ENCODE results near the gene CCDC93.

CCDC93 gene

GRCh38 chr2:117961201-117961600 lies 52.7 kb downstream of the CCDC93 start:
- Histone ChIP-seq H3K27me3 (replicated peaks in 2 of 5; ENCODE audit: control insufficient read depth in 4 of 5, insufficient read depth in 5 of 5, low read length in 4 of 5) (no peaks in the 10 kb centered on the region), H3K4me1 (ENCODE audit: control extremely low read depth in 1 of 4, control insufficient read depth in 4 of 4, insufficient read depth in 4 of 4, low read length in 3 of 4) (no peaks in the 10 kb centered on the region), H3K4me3 (ENCODE audit: control insufficient read depth in 1 of 7, extremely low read depth in 1 of 7, insufficient read depth in 4 of 7, low read depth in 2 of 7, low read length in 6 of 7) (no peak overlapping the region), H3K36me3 (ENCODE audit: control insufficient read depth in 4 of 4, insufficient read depth in 4 of 4, low read length in 3 of 4) (peaks cover 14 to 65% (median 35%) of the 10 kb centered on the region in 4 experiments), H3K27ac (ENCODE audit: insufficient read depth in 1 of 2, low read depth in 1 of 2, low read length in 2 of 2, poor library complexity in 1 of 2, severe bottlenecking in 2 of 2) (no peak overlapping the region), H3K9me3 (ENCODE audit: control extremely low read depth in 1 of 5, control insufficient read depth in 4 of 5, insufficient read depth in 2 of 5, low read depth in 1 of 5, low read length in 4 of 5) (no peaks in the 10 kb centered on the region)
- no peak for DNase-seq
- WGBS (ENCODE audit: insufficient coverage), result 100% methylated on average over 2 of the region's 3 CpGs
- CTCF ChIA-PET, result interaction anchor here (2.0 to 4.1 kb wide), 2 partner anchors 11 to 42 kb away, joined by 5 to 13 read pairs; no protein-coding TSS in a partner anchor
- POLR2A ChIA-PET, result no interaction called here

DNA sequence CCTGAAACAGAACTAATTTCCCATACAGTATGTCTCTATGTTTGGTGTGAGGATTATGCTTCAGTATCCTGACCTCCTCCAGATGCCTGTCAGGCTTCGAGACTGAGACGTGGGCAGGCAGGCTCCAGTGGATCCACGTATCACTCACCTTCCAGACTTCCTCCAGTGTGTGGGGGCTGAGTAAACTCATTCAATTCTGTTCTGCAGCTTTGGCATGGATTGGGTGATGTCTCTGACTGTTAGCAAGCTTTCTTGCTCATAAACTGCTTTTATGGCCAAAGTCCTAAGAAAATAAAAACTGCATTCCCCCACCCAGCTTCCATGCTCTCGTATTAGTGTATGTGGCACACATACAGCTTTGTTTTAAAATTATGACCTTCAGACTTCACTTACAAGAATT lies 53.6 kb downstream of the CCDC93 start:
- Histone ChIP-seq H3K27me3 (replicated peaks in 2 of 5; ENCODE audit: control insufficient read depth in 4 of 5, insufficient read depth in 5 of 5, low read length in 4 of 5) (no peaks in the 10 kb centered on the region), H3K36me3 (ENCODE audit: control insufficient read depth in 4 of 4, insufficient read depth in 4 of 4, low read length in 3 of 4) (peaks cover 14 to 69% (median 40%) of the 10 kb centered on the region in 4 experiments), H3K9me3 (ENCODE audit: control extremely low read depth in 1 of 5, control insufficient read depth in 4 of 5, insufficient read depth in 2 of 5, low read depth in 1 of 5, low read length in 4 of 5) (no peaks in the 10 kb centered on the region), H3K4me1 (ENCODE audit: control extremely low read depth in 1 of 4, control insufficient read depth in 4 of 4, insufficient read depth in 4 of 4, low read length in 3 of 4) (no peaks in the 10 kb centered on the region), H3K4me3 (ENCODE audit: control insufficient read depth in 1 of 7, extremely low read depth in 1 of 7, insufficient read depth in 4 of 7, low read depth in 2 of 7, low read length in 6 of 7) (no peak overlapping the region), H3K27ac (ENCODE audit: insufficient read depth in 1 of 2, low read depth in 1 of 2, low read length in 2 of 2, poor library complexity in 1 of 2, severe bottlenecking in 2 of 2) (no peak overlapping the region)
- ChIA-PET CTCF (interaction anchor here (4.1 kb wide), 1 partner anchor 43 kb away, joined by 13 read pairs; no protein-coding TSS in a partner anchor), POLR2A (interaction anchor here (0.5 kb wide), 1 partner anchor 1148 kb away, joined by 3 read pairs; no protein-coding TSS in a partner anchor)
- WGBS (ENCODE audit: insufficient coverage), result 100% methylated on average over 1 of the region's 4 CpGs
- DNase-seq, result no peak

GRCh38 chr2:117958186-117958585 lies 55.7 kb downstream of the CCDC93 start:
- DNase-seq, result no peak
- H3K36me3 ChIP-seq (ENCODE audit: control insufficient read depth in 4 of 4, insufficient read depth in 4 of 4, low read length in 3 of 4), result peaks cover 23 to 73% (median 48%) of the 10 kb centered on the region in 4 experiments
- POLR2A ChIA-PET, result no interaction called here

DNA sequence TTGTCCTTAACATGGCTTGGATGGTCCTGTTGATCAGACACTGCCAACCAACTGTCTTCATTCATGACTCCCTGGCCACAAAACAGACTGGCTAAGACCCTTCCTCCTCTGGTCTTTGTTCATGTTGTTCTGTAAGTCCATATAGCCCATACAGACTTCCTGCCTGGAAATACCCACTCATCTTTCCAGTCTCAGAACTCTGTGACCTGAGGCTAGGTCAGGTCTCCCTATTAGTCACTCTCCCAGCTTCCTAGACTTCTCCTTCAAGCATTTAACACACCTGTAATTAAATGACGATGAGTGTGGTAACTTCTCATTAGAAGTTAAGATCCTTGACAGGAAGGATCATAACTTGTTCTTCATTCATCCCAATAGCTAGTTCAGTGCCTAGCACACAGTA lies 56.3 kb downstream of the CCDC93 start:
- CTCF ChIA-PET, result no interaction called here
- no peaks in the 10 kb centered on the region for H3K9me3 ChIP-seq (ENCODE audit: control extremely low read depth in 1 of 5, control insufficient read depth in 4 of 5, insufficient read depth in 2 of 5, low read depth in 1 of 5, low read length in 4 of 5)
- POLR2A ChIA-PET, result no interaction called here
- no peak overlapping the region for H3K4me3 ChIP-seq (ENCODE audit: control insufficient read depth in 1 of 7, extremely low read depth in 1 of 7, insufficient read depth in 4 of 7, low read depth in 2 of 7, low read length in 6 of 7)
- H3K36me3 ChIP-seq (ENCODE audit: control insufficient read depth in 4 of 4, insufficient read depth in 4 of 4, low read length in 3 of 4), result peaks cover 23 to 78% (median 48%) of the 10 kb centered on the region in 4 experiments
- no peaks in the 10 kb centered on the region for H3K4me1 ChIP-seq (ENCODE audit: control extremely low read depth in 1 of 4, control insufficient read depth in 4 of 4, insufficient read depth in 4 of 4, low read length in 3 of 4)
- 100% methylated on average over 1 of the region's 1 CpG for WGBS (ENCODE audit: insufficient coverage)
- H3K27ac ChIP-seq (ENCODE audit: insufficient read depth in 1 of 2, low read depth in 1 of 2, low read length in 2 of 2, poor library complexity in 1 of 2, severe bottlenecking in 2 of 2), result no peak overlapping the region
- DNase-seq, result no peak
- H3K27me3 ChIP-seq (replicated peaks in 2 of 5; ENCODE audit: control insufficient read depth in 4 of 5, insufficient read depth in 5 of 5, low read length in 4 of 5), result no peaks in the 10 kb centered on the region

More at GRCh38 chr2:117958186-117958585, 55.7 kb downstream of the CCDC93 start:
- 100% methylated on average over 5 of the region's 5 CpGs for WGBS (ENCODE audit: insufficient coverage)
- Histone ChIP-seq H3K4me1 (ENCODE audit: control extremely low read depth in 1 of 4, control insufficient read depth in 4 of 4, insufficient read depth in 4 of 4, low read length in 3 of 4) (no peaks in the 10 kb centered on the region), H3K4me3 (ENCODE audit: control insufficient read depth in 1 of 7, extremely low read depth in 1 of 7, insufficient read depth in 4 of 7, low read depth in 2 of 7, low read length in 6 of 7) (no peak overlapping the region), H3K27ac (ENCODE audit: insufficient read depth in 1 of 2, low read depth in 1 of 2, low read length in 2 of 2, poor library complexity in 1 of 2, severe bottlenecking in 2 of 2) (no peak overlapping the region), H3K9me3 (ENCODE audit: control extremely low read depth in 1 of 5, control insufficient read depth in 4 of 5, insufficient read depth in 2 of 5, low read depth in 1 of 5, low read length in 4 of 5) (no peaks in the 10 kb centered on the region), H3K27me3 (replicated peaks in 2 of 5; ENCODE audit: control insufficient read depth in 4 of 5, insufficient read depth in 5 of 5, low read length in 4 of 5) (no peaks in the 10 kb centered on the region)
- CTCF ChIA-PET, result no interaction called here

GRCh38 chr2:117956036-117956796 lies 57.7 kb downstream of the CCDC93 start:
- H3K36me3 ChIP-seq (ENCODE audit: control insufficient read depth in 4 of 4, insufficient read depth in 4 of 4, low read length in 3 of 4), result peaks cover 30 to 85% (median 59%) of the 10 kb centered on the region in 4 experiments
- no peak overlapping the region for H3K4me3 ChIP-seq (ENCODE audit: control insufficient read depth in 1 of 7, extremely low read depth in 1 of 7, insufficient read depth in 4 of 7, low read depth in 2 of 7, low read length in 6 of 7)
- ChIA-PET CTCF (interaction anchor here (0.8 to 1.2 kb wide), 3 partner anchors 10 to 15 kb away, joined by 3 to 4 read pairs (median 3); no protein-coding TSS in a partner anchor), POLR2A (no interaction called here)
- no peak for DNase-seq
- H3K4me1 ChIP-seq (ENCODE audit: control extremely low read depth in 1 of 4, control insufficient read depth in 4 of 4, insufficient read depth in 4 of 4, low read length in 3 of 4), result no peaks in the 10 kb centered on the region
- H3K9me3 ChIP-seq (ENCODE audit: control extremely low read depth in 1 of 5, control insufficient read depth in 4 of 5, insufficient read depth in 2 of 5, low read depth in 1 of 5, low read length in 4 of 5), result no peaks in the 10 kb centered on the region
- no peaks in the 10 kb centered on the region for H3K27me3 ChIP-seq (replicated peaks in 2 of 5; ENCODE audit: control insufficient read depth in 4 of 5, insufficient read depth in 5 of 5, low read length in 4 of 5)
- H3K27ac ChIP-seq (ENCODE audit: insufficient read depth in 1 of 2, low read depth in 1 of 2, low read length in 2 of 2, poor library complexity in 1 of 2, severe bottlenecking in 2 of 2), result no peak overlapping the region
- no CpG with 5 or more reads among the region's 1 CpG for WGBS (ENCODE audit: insufficient coverage)

DNA sequence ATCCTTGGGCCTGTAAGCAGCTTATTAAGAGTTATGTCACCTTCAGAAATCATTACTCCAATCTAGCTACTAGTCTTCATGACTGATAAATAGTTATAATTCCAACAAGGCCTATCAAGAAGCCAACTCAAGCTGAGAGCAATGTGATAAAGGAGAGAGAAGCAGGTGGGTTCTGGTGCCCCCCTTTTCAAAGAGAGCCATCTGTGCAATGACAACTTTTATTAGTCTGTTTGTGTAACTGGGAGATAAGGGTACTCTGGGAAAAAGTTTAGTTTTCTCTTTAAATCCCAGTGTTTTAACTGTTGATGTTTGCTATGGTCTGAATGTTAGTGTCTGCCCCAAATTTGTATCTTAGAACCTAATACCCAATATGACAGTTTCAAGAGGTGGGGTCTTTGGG lies 60.6 kb downstream of the CCDC93 start:
- Histone ChIP-seq H3K27ac (ENCODE audit: insufficient read depth in 1 of 2, low read depth in 1 of 2, low read length in 2 of 2, poor library complexity in 1 of 2, severe bottlenecking in 2 of 2) (no peak overlapping the region), H3K4me3 (ENCODE audit: control insufficient read depth in 1 of 7, extremely low read depth in 1 of 7, insufficient read depth in 4 of 7, low read depth in 2 of 7, low read length in 6 of 7) (no peak overlapping the region), H3K36me3 (ENCODE audit: control insufficient read depth in 4 of 4, insufficient read depth in 4 of 4, low read length in 3 of 4) (peaks cover 26 to 87% (median 63%) of the 10 kb centered on the region in 4 experiments), H3K9me3 (ENCODE audit: control extremely low read depth in 1 of 5, control insufficient read depth in 4 of 5, insufficient read depth in 2 of 5, low read depth in 1 of 5, low read length in 4 of 5) (no peaks in the 10 kb centered on the region), H3K4me1 (ENCODE audit: control extremely low read depth in 1 of 4, control insufficient read depth in 4 of 4, insufficient read depth in 4 of 4, low read length in 3 of 4) (no peaks in the 10 kb centered on the region), H3K27me3 (replicated peaks in 2 of 5; ENCODE audit: control insufficient read depth in 4 of 5, insufficient read depth in 5 of 5, low read length in 4 of 5) (no peaks in the 10 kb centered on the region)
- no peak for DNase-seq
- ChIA-PET POLR2A (no interaction called here), CTCF (no interaction called here)

DNA sequence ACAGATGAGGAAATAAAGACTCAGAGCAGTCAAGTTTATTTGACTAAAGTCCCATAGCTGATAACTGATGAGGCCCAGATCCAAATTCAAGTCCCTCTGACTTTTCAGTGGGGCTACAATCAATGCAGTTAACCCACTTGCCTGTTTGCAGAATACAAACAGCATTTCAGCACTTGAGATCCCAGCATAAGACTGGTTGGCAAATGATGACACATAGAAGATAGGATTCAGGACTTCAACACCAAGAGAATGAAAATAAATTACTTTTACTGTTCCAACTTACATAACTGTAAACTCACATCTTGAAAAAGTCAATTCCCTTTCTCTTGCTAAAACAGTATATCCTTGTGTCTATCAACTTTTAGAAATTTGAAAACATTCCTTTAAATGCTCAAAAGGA lies 61.2 kb downstream of the CCDC93 start:
- Histone ChIP-seq H3K4me3 (ENCODE audit: control insufficient read depth in 1 of 7, extremely low read depth in 1 of 7, insufficient read depth in 4 of 7, low read depth in 2 of 7, low read length in 6 of 7) (no peak overlapping the region), H3K36me3 (ENCODE audit: control insufficient read depth in 4 of 4, insufficient read depth in 4 of 4, low read length in 3 of 4) (peaks cover 28 to 87% (median 65%) of the 10 kb centered on the region in 4 experiments), H3K9me3 (ENCODE audit: control extremely low read depth in 1 of 5, control insufficient read depth in 4 of 5, insufficient read depth in 2 of 5, low read depth in 1 of 5, low read length in 4 of 5) (no peaks in the 10 kb centered on the region), H3K4me1 (ENCODE audit: control extremely low read depth in 1 of 4, control insufficient read depth in 4 of 4, insufficient read depth in 4 of 4, low read length in 3 of 4) (no peaks in the 10 kb centered on the region), H3K27me3 (replicated peaks in 2 of 5; ENCODE audit: control insufficient read depth in 4 of 5, insufficient read depth in 5 of 5, low read length in 4 of 5) (no peaks in the 10 kb centered on the region), H3K27ac (ENCODE audit: insufficient read depth in 1 of 2, low read depth in 1 of 2, low read length in 2 of 2, poor library complexity in 1 of 2, severe bottlenecking in 2 of 2) (no peak overlapping the region)
- ChIA-PET POLR2A (no interaction called here), CTCF (no interaction called here)
- no peak for DNase-seq

Data from common myeloid progenitor, CD34-positive (primary cell).